Ectodermal cell (in vitro differentiated cells): ENCODE results near the gene NAGS.
"Not testable (repeated sequence)": the region's sequence is repeated elsewhere in the genome, so short reads cannot be mapped to it uniquely, and the experiment has no call there.

Experiments
- H3K27ac ChIP-seq: 2 replicates; pipeline ENCODE4 v1.7.0; 2013; ENCODE audit warnings: mild to moderate bottlenecking, low read depth, low read length; ENCODE audit not compliant: insufficient read depth, poor library complexity, severe bottlenecking
- H3K27me3 ChIP-seq: 2 replicates; pipeline ENCODE4 v1.7.0; 2013; ENCODE audit warnings: mild to moderate bottlenecking, low read length; ENCODE audit not compliant: insufficient read depth, control insufficient read depth, poor library complexity, severe bottlenecking
- H3K36me3 ChIP-seq: one replicate; pipeline ENCODE4 v1.7.0; 2013; ENCODE audit warnings: low read length; ENCODE audit not compliant: control insufficient read depth, insufficient read depth
- H3K4me1 ChIP-seq: one replicate; pipeline ENCODE4 v1.7.0; 2013; ENCODE audit warnings: low read length; ENCODE audit not compliant: control insufficient read depth, insufficient read depth
- H3K4me3 ChIP-seq: 2 replicates; pipeline ENCODE4 v1.7.0; 2013; ENCODE audit warnings: low read depth, low read length, control low read depth; ENCODE audit not compliant: insufficient read depth
- H3K9me3 ChIP-seq: 2 replicates; pipeline ENCODE4 v1.7.0; 2013; ENCODE audit warnings: mild to moderate bottlenecking, low read length, moderate library complexity; ENCODE audit not compliant: control insufficient read depth
- WGBS, 2 experiments: methylation state at CpG; one replicate each; pipeline ENCODE4 v1.1.7; 2013; ENCODE audit warnings: missing lambda C conversion rate in 2 of 2; 5-methylcytosine and 5-hydroxymethylcytosine counted together

Gene NAGS

DNA sequence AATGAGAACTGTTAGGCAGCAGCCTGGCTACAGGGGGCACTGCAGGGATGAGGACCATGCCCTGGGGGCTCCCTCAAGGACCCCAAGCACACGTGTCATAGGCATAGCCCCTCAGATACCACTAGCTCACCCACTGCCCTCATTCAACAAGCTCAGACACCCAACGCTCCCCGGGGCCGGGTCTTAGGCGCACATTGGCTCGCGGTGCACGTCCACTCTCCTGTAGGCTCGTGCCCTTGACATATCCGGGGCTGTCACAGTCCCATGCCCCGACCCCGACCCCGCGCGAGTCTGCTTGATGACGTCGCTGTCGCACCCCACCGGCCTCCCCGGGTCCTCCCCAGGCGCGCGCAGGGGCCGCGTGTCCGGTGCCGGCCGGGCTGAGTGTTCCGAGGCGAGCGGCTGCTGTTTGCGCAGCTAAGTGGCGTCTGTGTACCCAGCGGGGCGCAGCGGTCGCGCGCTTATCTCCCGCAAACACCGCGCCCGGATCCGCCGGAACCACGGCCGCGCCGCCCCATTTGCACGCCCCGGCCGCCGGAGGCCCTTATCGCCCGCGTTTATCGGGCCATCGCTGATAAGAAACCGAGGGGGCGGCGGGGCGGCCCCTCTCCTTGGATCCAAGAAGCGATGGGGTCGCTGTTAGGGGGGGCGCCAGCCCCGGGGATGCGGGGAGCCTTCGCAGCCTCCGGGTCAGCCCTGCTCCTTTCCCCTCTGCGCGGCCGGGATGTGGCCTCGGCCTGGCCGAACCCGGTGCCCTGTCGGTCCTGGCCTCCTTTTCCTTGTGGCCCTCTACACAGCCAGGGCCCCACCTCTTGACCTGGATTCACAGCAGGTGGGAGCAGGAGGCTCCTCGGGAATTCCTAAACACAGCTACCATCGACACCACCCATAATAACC is 20.7 kb upstream of the NAGS start:
- Histone ChIP-seq H3K27me3 (peaks cover 27% of the 10 kb centered on the region), H3K4me3 (peak overlapping the region; percentile 53), H3K4me1 (peaks cover 14% of the 10 kb centered on the region), H3K27ac (no peak overlapping the region), H3K36me3 (no peaks in the 10 kb centered on the region), H3K9me3 (no peaks in the 10 kb centered on the region)
- WGBS, 2 experiments = 1 to 2% methylated on average over 78 of the region's 78 CpGs

DNA sequence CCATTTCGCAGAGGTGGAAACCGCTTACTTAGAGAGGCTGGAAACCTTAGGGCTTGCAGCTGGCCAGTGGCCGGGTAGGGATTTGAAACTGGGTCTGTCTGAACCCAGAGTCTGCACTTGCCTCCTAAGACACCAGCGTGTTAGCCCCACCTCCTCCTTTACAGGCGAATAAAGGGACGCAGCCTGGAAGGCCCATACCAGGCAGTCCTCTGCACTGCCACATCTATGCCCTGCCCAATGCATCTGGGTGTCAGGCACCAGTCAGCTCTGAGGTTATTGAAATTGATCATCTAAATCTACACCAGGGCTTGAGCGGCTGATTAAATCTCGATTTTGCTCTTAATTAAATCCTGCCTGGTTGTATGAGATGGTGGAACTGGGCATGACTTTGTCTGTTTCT is 19.9 kb upstream of the NAGS start:
- Histone ChIP-seq H3K9me3 (no peaks in the 10 kb centered on the region), H3K27ac (no peak overlapping the region), H3K4me1 (peaks cover 14% of the 10 kb centered on the region), H3K4me3 (peak overlapping the region; percentile 53), H3K27me3 (peaks cover 27% of the 10 kb centered on the region), H3K36me3 (no peaks in the 10 kb centered on the region)
- WGBS, 2 experiments = 33 to 40% methylated on average over 8 of the region's 8 CpGs

DNA sequence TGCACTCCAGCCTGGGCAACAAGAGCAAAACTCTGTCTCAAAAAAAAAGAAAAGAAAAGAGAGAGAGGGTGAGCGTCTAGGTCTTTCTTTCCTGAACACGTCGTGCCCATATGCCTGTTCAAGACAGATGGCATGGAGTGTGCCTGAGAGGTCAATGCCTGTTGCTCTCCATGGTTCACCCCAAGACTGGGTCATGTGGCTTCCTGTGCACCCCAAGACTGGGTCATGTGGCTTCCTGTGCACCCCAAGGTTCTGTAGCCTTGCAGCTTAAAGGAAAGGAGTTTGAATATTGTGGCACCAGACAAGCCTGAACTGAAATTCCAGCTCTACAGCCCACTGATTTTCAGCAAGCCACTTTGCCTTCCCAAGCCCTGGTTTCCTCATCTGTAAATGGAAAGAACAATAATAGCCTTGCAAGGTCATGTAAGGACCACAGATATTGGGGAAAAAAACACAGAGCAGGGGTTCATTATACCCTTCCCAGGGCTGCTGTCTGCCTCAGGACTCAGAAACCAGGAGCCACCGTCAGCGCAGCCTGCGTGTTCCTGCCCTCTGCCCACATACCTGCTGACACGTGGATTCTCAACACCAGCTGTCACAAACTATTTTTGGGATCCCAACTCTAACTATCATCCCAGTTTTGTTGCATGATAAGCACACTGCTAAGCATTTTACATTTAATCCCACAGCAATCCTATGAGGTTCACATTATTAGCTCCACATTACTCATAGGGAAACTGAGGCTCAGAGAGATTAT is 18.0 kb upstream of the NAGS start:
- Histone ChIP-seq H3K4me3 (no peak overlapping the region), H3K36me3 (no peaks in the 10 kb centered on the region), H3K27me3 (peaks cover 27% of the 10 kb centered on the region), H3K27ac (no peak overlapping the region), H3K4me1 (peaks cover 14% of the 10 kb centered on the region), H3K9me3 (no peaks in the 10 kb centered on the region)
- 93 to 94% methylated on average over 7 of the region's 7 CpGs for WGBS, 2 experiments

DNA sequence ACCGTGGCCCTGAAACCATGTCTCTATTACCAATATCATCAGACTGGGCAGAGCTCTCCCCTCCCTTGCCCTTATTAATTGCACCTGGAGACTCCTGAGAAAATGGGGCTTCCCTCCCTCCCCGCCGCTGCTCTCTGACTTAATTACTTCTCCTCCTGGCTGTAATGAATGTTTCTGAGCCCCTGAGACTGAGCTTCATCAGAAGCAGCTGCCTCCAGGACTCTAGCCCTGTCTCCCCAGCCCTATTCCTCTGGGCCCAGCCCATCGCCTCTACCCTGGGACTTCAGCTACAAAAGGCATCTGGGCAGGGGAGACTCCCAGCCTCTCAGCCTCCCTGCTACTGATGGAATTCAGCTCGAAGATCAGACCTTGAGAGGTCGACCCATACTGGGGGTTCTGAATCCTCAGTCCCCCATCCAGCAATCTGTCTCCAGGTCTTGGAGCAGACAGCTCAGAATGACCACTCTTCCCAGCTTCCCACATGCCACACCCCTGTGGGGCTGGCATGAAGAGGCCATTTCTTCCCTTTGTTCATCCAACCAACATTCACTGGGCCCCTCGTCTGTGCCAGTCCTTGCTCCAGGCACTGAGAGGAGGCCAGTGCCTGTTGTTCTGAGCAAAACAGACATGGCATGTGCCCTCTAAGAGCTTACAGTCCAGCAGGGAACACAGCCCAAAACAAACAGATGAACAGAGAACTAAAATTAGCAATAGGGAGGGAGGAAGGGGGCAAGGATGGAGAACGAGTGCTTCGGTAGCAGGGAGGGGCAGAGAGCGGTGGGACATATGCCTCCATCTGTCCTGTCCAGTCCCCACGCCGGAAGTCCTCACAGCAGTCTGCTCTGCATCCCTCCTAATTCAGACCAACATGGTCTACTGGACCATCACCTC is 17.0 kb upstream of the NAGS start:
- Histone ChIP-seq H3K27me3 (peaks cover 21% of the 10 kb centered on the region), H3K36me3 (no peaks in the 10 kb centered on the region), H3K4me1 (peaks cover 14% of the 10 kb centered on the region), H3K9me3 (no peaks in the 10 kb centered on the region), H3K27ac (no peak overlapping the region), H3K4me3 (no peak overlapping the region)
- 69 to 76% methylated on average over 12 of the region's 12 CpGs for WGBS, 2 experiments

DNA sequence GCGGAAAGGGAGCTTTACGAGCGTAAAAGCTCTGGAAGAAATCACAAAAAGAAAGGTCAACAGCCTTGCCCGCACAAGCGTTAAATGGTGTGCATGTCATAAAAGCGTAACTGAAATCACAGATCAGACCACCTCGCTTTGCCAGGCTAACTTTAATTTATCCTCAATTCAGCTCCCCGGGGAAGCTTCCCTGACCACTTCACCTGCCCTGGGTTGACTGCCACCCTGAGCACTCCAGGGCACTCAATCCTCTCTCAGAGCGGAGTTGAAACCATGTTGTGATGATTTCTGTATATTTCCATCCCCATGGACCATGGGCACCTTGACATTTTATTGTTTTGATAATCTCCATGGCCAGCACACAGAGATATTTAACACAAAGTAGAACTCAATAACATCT is 16.1 kb upstream of the NAGS start:
- Histone ChIP-seq H3K36me3 (no peaks in the 10 kb centered on the region), H3K9me3 (no peaks in the 10 kb centered on the region), H3K4me1 (peaks cover 14% of the 10 kb centered on the region), H3K27me3 (peaks cover 11% of the 10 kb centered on the region), H3K4me3 (no peak overlapping the region), H3K27ac (no peak overlapping the region)
- WGBS, 2 experiments = 94 to 97% methylated on average over 9 of the region's 9 CpGs

DNA sequence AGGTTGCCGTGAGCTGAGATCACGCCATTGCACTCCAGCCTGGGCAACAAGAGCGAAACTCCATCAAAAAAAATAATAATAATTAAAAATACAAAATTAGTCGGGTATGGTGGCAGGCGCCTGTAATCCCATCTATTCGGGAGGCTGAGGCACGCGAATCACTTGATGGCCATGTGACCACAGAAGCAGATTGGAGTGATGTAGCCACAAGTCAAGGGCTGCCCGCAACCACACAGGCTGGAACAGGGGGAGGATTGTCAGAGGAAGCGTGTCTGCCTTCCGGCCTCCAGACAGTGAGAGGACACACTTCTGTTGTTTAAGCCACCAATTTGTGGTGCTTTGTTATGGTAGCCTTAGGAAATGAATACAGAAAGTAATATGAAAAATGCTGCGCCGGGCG is 11.8 kb upstream of the NAGS start:
- WGBS, 2 experiments = 92 to 95% methylated on average over 13 to 14 of the region's 14 CpGs
- Histone ChIP-seq H3K4me1 (peaks cover 2% of the 10 kb centered on the region), H3K36me3 (no peaks in the 10 kb centered on the region), H3K27ac (no peak overlapping the region), H3K9me3 (no peaks in the 10 kb centered on the region), H3K4me3 (no peak overlapping the region), H3K27me3 (peaks cover 11% of the 10 kb centered on the region)

DNA sequence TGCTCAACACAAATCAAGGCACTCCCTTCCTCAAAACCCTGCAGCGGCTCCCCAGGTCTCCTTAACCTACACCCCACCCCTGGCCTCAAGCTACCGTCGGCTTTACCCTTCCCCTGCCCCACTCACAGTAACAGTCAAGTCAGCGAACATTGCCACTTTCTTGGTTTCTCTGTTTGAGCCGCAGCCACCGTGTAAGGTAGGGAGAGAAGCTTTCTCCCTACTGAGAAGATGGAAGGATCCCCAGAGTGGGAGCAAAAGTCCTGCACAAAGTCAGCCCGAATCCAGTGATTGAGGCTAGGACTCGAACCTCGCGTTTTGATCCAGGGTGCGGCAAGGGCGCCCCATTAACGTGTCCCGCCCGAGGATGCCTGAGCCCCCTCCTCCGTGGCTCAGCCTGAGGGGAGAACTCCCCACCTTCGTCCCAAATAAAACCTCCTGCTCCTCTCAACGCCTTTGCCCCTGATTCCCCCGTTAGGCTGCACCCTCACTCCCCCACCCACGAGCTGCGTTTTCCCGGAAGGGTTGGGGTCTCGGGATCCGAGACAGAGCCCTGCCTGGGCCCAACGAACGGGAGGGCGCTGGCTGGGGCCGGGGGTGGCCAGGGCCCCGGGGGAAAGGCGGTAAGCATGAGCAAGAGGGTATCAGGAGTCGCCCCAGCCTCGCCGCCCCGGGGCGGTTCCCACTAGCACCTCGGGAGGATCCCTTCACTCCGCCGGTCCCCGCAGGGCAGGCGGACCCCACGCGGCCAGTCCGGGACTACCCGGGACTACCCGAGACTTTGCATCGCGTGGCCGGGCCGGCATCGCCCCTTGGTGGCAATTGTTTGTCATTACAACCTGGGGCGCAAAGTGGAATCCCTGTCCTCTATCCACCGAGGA is 9.9 kb upstream of the NAGS start:
- 24 to 25% methylated on average over 52 of the region's 52 CpGs for WGBS, 2 experiments
- no peaks in the 10 kb centered on the region for H3K36me3 ChIP-seq
- no peaks in the 10 kb centered on the region for H3K4me1 ChIP-seq
- no peak overlapping the region for H3K27ac ChIP-seq
- no peaks in the 10 kb centered on the region for H3K9me3 ChIP-seq
- peaks cover 11% of the 10 kb centered on the region for H3K27me3 ChIP-seq
- peak overlapping the region; percentile 29 for H3K4me3 ChIP-seq

DNA sequence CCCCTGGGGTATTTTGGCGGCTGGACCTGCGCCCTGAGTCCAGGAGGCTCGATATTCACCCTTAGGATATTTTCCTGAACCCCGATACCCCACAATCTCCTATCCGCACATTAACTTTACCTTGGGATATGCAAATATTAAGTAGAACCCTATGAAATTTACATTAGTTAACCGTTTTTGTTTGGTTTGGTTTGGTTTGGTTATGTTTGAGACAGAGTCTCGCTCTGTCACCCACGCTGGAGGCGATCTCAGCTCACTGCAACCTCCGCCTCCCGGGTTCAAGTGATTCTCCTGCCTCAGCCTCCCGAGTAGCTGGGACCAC is 9.3 kb upstream of the NAGS start:
- Histone ChIP-seq H3K4me3 (peak overlapping the region; percentile 29), H3K27ac (no peak overlapping the region)
- 41 to 44% methylated on average over 10 to 12 of the region's 12 CpGs for WGBS, 2 experiments

DNA sequence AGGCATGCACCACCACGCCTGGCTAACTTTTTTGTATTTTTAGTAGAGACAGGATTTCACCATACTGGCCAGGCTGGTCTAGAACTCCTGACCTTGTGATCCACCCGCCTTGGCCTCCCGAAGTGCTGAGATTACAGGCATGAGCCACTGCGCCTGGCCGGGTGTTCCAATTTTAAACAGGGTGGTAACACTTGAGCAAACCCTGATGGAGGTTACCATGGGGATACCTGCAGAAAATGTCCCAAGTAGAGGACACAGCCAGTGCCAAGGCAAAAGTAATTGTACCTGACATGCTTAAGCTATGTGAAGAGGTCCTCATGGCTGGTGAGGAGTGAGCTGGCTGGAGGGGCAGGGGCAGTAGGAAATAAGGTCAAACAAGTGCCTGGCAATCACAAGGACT is 7.2 kb upstream of the NAGS start:
- not testable (repeated sequence) for H3K36me3 ChIP-seq, H3K27ac ChIP-seq, H3K9me3 ChIP-seq, H3K4me1 ChIP-seq, H3K4me3 ChIP-seq
- WGBS, 2 experiments = 94% methylated on average over 5 of the region's 5 CpGs
- H3K27me3 ChIP-seq = peaks cover 11% of the 10 kb centered on the region

More for the DNA sequence above, 9.3 kb upstream of the NAGS start:
- Histone ChIP-seq H3K27me3 (peaks cover 11% of the 10 kb centered on the region), H3K36me3 (no peaks in the 10 kb centered on the region), H3K4me1 (no peaks in the 10 kb centered on the region), H3K9me3 (no peaks in the 10 kb centered on the region)
